ENCODE results near the gene ING5.

DNA sequence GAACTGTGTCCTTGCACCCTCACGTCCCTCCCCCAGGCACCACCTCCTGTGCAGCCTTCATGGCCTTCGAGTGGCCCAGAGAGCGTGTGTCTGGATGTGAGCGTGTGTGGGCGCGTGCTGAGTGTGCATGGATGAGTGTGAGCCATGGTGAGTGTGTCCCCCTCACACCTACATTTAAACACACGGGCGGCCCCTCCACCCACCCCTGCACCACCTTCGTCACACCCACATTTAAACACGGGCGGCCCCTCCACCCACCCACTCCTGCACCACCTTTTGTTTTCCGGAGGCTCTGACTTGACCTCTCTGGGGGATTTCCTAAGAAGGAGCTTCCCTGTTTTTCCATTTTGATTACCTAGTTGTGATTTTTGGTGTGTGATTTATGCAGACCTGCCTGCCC, 33.0 kb upstream of the ING5 start:
- TF ChIP-seq TAF1 (IDR thresholded peaks at IDR 0.05; ENCODE audit: borderline replicate concordance, low read depth, low read length): no peak
- no peak for TF ChIP-seq POLR2A (IDR thresholded peaks at IDR 0.05; ENCODE audit: low read depth, low read length)
